ENCODE results near the gene OSTF1.

GRCh38 chr9:75156858-75157257 is 68.5 kb downstream of the OSTF1 start:
- TF ChIP-seq CTCF (IDR thresholded peaks at IDR 0.05) (no peak), POLR2A (IDR thresholded peaks at IDR 0.05) (no peak)
